ENCODE results near the gene DCUN1D1. TPM values are rescaled to one million over a fixed set of nuclear protein-coding genes. Genes with fewer than 3 reads are reported as not detected.

Gene DCUN1D1
- total RNA-seq, result 10 to 100 TPM; 26.8 to 29.0 TPM

GRCh38 chr3:182980204-182981037 lies at the start of gene DCUN1D1:
Gene DCUN1D1 (minus strand): TSS chr3:182980538. CDS start chr3:182980489, 49 bp downstream.

Other genes starting within 250 kb of the DCUN1D1 start
- gene ATP11B, start 187.0 kb downstream of the DCUN1D1 start, total RNA-seq, result 10 to 100 TPM; 54.4 to 55.9 TPM
- 10 to 100 TPM; 19.6 to 21.6 TPM for gene MCCC1, start 119.0 kb upstream of the DCUN1D1 start, total RNA-seq
- gene LAMP3, start 182.2 kb upstream of the DCUN1D1 start, total RNA-seq, result under 1 TPM in 1 of 2 donors, not detected in 1; 0.33 TPM

All from melanocyte of skin (primary cell).